ENCODE data around the gene AUTS2. TPM values are rescaled to one million over a fixed set of nuclear protein-coding genes. Genes with fewer than 3 reads are reported as not detected.

The AUTS2 gene
- total RNA-seq, 5 donors from 2014 or later (not counting 1 experiment from before 2014, with no cell fraction given), result 10.6 to 66.2 (median 37.6) TPM

DNA sequence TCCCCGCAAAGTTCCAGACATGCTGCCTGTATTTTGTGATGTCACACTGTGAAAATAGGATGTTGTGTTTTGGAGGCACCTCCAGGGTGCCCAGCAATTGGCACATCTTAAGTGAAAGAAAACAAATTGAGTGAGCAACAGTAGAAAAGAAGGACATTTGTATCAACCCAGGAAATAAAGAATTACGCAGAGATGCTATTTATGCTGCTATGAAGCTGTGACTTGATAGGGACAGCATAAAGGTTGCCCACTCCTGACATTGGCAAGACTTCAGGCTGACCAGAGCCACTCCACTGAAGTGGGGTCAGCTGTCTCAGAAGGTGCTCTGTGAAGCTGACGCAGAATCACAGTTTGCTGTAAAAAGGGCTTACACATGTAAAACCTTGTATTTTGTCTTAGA, 803.8 kb downstream of the AUTS2 start:
- H3K36me3 ChIP-seq (ENCODE audit: control insufficient read depth in 2 of 2, extremely low read depth in 1 of 2, insufficient read depth in 1 of 2, low read length in 1 of 2), result no peaks in the 10 kb centered on the region
- Mint-ChIP-seq H3K9me3 (peaks cover 0 to under 1% (median 0%) of the 10 kb centered on the region in 3 donors), H3K27ac (no peak overlapping the region), H3K4me3 (no peak overlapping the region), H3K36me3 (no peaks in the 10 kb centered on the region), H3K27me3 (peaks cover 0 to 5% of the 10 kb centered on the region in 2 donors), H3K4me1 (peaks cover 0 to 3% (median 0%) of the 10 kb centered on the region in 3 donors)
- H3K27me3 ChIP-seq (replicated peaks in 1 of 2; ENCODE audit: control insufficient read depth in 2 of 2, extremely low read depth in 1 of 2, insufficient read depth in 2 of 2, low read length in 1 of 2), result no peaks in the 10 kb centered on the region
- ATAC-seq (replicated peaks in 1 of 4) (no peak), DNase-seq (no peak)
- H3K9me3 ChIP-seq, result no peaks in the 10 kb centered on the region
- peaks cover 0 to 4% of the 10 kb centered on the region in 2 experiments for H3K4me1 ChIP-seq (ENCODE audit: control insufficient read depth in 1 of 2, extremely low read depth in 1 of 2, insufficient read depth in 2 of 2, low read length in 2 of 2)
- WGBS (ENCODE audit: insufficient coverage), result 95% methylated on average over 3 of the region's 3 CpGs
- ChIA-PET POLR2A (no interaction called here), CTCF (no interaction called here)
- H3K4me3 ChIP-seq (ENCODE audit: control insufficient read depth in 1 of 2, extremely low read depth in 1 of 2, low read length in 1 of 2), result no peak overlapping the region
- no peak overlapping the region for H3K27ac ChIP-seq (ENCODE audit: low read length)

DNA sequence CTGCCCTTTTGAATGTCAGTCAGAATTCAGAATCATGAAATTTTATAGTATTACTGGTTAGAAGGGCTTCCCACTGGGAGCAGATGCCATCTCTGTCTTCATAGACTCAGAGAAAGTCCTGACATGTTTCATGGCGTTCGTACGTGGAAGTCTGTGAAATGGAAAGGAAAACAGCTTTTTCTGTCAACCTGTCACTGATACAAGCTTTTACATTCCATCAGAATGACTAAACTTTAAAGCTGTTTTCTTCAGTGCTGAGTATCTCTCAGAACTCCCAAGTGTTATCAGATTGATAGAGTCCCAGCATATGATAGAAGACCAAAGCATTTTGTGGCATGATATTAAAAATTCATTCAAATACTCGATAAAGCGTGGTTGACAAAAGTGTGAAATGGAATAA, 807.0 kb downstream of the AUTS2 start:
- Mint-ChIP-seq H3K4me3 (no peak overlapping the region), H3K27me3 (peaks cover 0 to 5% of the 10 kb centered on the region in 2 donors), H3K9me3 (peaks cover 0 to 3% (median 0%) of the 10 kb centered on the region in 3 donors), H3K36me3 (no peaks in the 10 kb centered on the region), H3K27ac (no peak overlapping the region), H3K4me1 (peaks cover 0 to 3% (median 0%) of the 10 kb centered on the region in 3 donors)
- Histone ChIP-seq H3K36me3 (ENCODE audit: control insufficient read depth in 2 of 2, extremely low read depth in 1 of 2, insufficient read depth in 1 of 2, low read length in 1 of 2) (no peaks in the 10 kb centered on the region), H3K9me3 (no peaks in the 10 kb centered on the region), H3K27ac (ENCODE audit: low read length) (no peak overlapping the region), H3K4me3 (ENCODE audit: control insufficient read depth in 1 of 2, extremely low read depth in 1 of 2, low read length in 1 of 2) (no peak overlapping the region), H3K27me3 (replicated peaks in 1 of 2; ENCODE audit: control insufficient read depth in 2 of 2, extremely low read depth in 1 of 2, insufficient read depth in 2 of 2, low read length in 1 of 2) (no peaks in the 10 kb centered on the region), H3K4me1 (ENCODE audit: control insufficient read depth in 1 of 2, extremely low read depth in 1 of 2, insufficient read depth in 2 of 2, low read length in 2 of 2) (peaks cover 0 to 8% of the 10 kb centered on the region in 2 experiments)
- ATAC-seq (replicated peaks in 1 of 4), result no peak
- no CpG with 5 or more reads among the region's 5 CpGs for WGBS (ENCODE audit: insufficient coverage)
- CTCF ChIA-PET, result interaction anchor here in 1 of 2 donors (0.5 kb wide), 1 partner anchor 214 kb away, joined by 4 read pairs; no protein-coding TSS in a partner anchor
- no peak for DNase-seq
- POLR2A ChIA-PET, result interaction anchor here in 1 of 2 donors (0.6 kb wide), 1 partner anchor 42 kb away, joined by 7 read pairs; no protein-coding TSS in a partner anchor

DNA sequence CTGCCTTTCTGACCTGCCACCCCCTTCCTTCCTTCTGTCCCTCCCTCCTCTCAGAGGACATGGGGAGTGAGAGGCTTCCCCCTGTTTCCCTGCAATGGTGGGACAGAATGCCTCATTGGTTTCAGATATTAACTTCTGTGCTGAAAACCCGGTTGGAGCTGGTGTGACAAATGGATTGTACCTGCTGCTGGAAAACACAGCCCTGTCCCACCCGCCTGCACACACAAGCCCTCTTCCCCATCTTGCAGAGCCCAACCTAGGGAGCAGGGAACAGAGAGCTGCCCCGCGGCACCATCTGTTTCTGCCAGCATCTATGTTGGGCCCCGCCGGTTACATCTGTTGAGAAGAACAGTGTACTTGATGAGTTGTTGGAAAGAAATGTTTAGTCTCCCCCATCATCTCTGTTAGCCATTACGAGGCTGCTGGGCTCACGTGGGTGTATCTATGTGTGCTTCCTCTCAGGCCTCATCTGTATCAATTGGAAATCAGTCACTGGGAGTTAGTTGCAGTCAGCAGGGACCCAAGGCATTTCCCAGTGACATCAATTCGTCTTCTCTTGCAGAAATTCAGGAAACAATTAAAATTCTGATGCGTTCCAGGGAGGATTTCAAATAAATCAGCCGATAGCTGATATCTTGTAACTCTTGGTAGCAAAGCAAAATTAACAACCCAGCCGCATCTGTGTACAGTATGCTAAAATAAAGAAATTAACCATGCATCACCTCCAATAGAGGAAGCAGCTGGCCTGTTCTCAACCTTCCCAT, 808.1 kb downstream of the AUTS2 start:
- Histone ChIP-seq H3K36me3 (ENCODE audit: control insufficient read depth in 2 of 2, extremely low read depth in 1 of 2, insufficient read depth in 1 of 2, low read length in 1 of 2) (no peaks in the 10 kb centered on the region), H3K4me1 (ENCODE audit: control insufficient read depth in 1 of 2, extremely low read depth in 1 of 2, insufficient read depth in 2 of 2, low read length in 2 of 2) (peaks cover 0 to 8% of the 10 kb centered on the region in 2 experiments), H3K9me3 (no peaks in the 10 kb centered on the region), H3K27ac (ENCODE audit: low read length) (no peak overlapping the region), H3K27me3 (replicated peaks in 1 of 2; ENCODE audit: control insufficient read depth in 2 of 2, extremely low read depth in 1 of 2, insufficient read depth in 2 of 2, low read length in 1 of 2) (no peaks in the 10 kb centered on the region), H3K4me3 (ENCODE audit: control insufficient read depth in 1 of 2, extremely low read depth in 1 of 2, low read length in 1 of 2) (no peak overlapping the region)
- WGBS (ENCODE audit: insufficient coverage), result 66% methylated on average over 2 of the region's 12 CpGs
- H3K27me3 Mint-ChIP-seq, result peaks cover 0 to under 1% of the 10 kb centered on the region in 2 donors
- H3K4me3 Mint-ChIP-seq, result no peak overlapping the region
- H3K36me3 Mint-ChIP-seq, result no peaks in the 10 kb centered on the region
- ChIA-PET CTCF (no interaction called here), POLR2A (no interaction called here)
- ATAC-seq (replicated peaks in 1 of 4) (no peak), DNase-seq (no peak)
- no peak overlapping the region for H3K27ac Mint-ChIP-seq
- H3K4me1 Mint-ChIP-seq, result peaks cover 0 to 3% (median 0%) of the 10 kb centered on the region in 3 donors
- peaks cover 0 to 3% (median 0%) of the 10 kb centered on the region in 3 donors for H3K9me3 Mint-ChIP-seq

DNA sequence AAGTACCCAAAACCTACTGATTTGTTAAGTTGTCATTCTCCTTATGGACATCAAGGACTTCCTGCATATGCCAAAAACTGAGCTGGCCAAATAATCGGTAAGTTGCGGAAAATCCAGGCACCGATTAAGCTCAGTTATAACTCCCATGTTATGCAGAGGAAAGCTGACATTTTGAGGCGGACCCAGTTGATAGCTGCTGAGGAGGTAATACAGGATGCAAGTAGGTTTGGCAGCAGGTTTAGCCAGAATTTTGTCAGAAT, 808.6 kb downstream of the AUTS2 start:
- H3K27ac ChIP-seq (ENCODE audit: low read length), result no peak overlapping the region
- H3K27me3 Mint-ChIP-seq, result no peaks in the 10 kb centered on the region
- H3K27ac Mint-ChIP-seq, result no peak overlapping the region
- no peak overlapping the region for H3K4me3 Mint-ChIP-seq
- POLR2A ChIA-PET, result no interaction called here
- H3K4me1 ChIP-seq (ENCODE audit: control insufficient read depth in 1 of 2, extremely low read depth in 1 of 2, insufficient read depth in 2 of 2, low read length in 2 of 2), result peaks cover 0 to 8% of the 10 kb centered on the region in 2 experiments
- peaks cover 0 to 3% (median 0%) of the 10 kb centered on the region in 3 donors for H3K4me1 Mint-ChIP-seq
- H3K9me3 ChIP-seq, result no peaks in the 10 kb centered on the region
- CTCF ChIA-PET, result no interaction called here
- DNase-seq (no peak), ATAC-seq (replicated peaks in 1 of 4) (no peak)
- H3K9me3 Mint-ChIP-seq, result peaks cover 0 to 3% (median 0%) of the 10 kb centered on the region in 3 donors
- WGBS (ENCODE audit: insufficient coverage), result no CpG with 5 or more reads among the region's 4 CpGs
- H3K36me3 Mint-ChIP-seq, result no peaks in the 10 kb centered on the region
- no peak overlapping the region for H3K4me3 ChIP-seq (ENCODE audit: control insufficient read depth in 1 of 2, extremely low read depth in 1 of 2, low read length in 1 of 2)
- no peaks in the 10 kb centered on the region for H3K27me3 ChIP-seq (replicated peaks in 1 of 2; ENCODE audit: control insufficient read depth in 2 of 2, extremely low read depth in 1 of 2, insufficient read depth in 2 of 2, low read length in 1 of 2)
- H3K36me3 ChIP-seq (ENCODE audit: control insufficient read depth in 2 of 2, extremely low read depth in 1 of 2, insufficient read depth in 1 of 2, low read length in 1 of 2), result no peaks in the 10 kb centered on the region

DNA sequence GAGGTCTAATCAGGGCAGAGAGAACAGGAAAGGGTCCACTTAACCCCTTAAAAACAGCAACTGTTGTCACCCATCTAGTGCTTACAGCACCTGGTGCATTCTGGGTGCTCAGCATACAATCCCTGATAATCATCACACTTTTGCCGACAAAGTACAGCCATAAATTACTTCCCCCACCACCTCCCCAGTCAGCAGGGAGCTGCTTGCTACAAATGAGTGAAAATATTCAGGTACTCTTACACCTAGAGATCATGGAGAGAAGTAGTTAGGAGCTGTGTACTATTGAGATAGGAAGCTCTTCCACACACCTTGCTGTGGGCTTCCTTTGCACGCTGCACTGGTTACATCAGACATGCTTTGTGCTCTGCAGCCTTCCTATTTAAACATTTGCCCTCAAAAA, 810.2 kb downstream of the AUTS2 start:
- POLR2A ChIA-PET, result no interaction called here
- Histone ChIP-seq H3K9me3 (no peaks in the 10 kb centered on the region), H3K27ac (ENCODE audit: low read length) (no peak overlapping the region), H3K36me3 (ENCODE audit: control insufficient read depth in 2 of 2, extremely low read depth in 1 of 2, insufficient read depth in 1 of 2, low read length in 1 of 2) (no peaks in the 10 kb centered on the region), H3K4me1 (ENCODE audit: control insufficient read depth in 1 of 2, extremely low read depth in 1 of 2, insufficient read depth in 2 of 2, low read length in 2 of 2) (peaks cover 0 to 8% of the 10 kb centered on the region in 2 experiments), H3K27me3 (replicated peaks in 1 of 2; ENCODE audit: control insufficient read depth in 2 of 2, extremely low read depth in 1 of 2, insufficient read depth in 2 of 2, low read length in 1 of 2) (no peaks in the 10 kb centered on the region), H3K4me3 (ENCODE audit: control insufficient read depth in 1 of 2, extremely low read depth in 1 of 2, low read length in 1 of 2) (no peak overlapping the region)
- H3K4me1 Mint-ChIP-seq, result peaks cover 0 to 3% (median 0%) of the 10 kb centered on the region in 3 donors
- 43% methylated on average over 1 of the region's 2 CpGs for WGBS (ENCODE audit: insufficient coverage)
- DNase-seq (no peak), ATAC-seq (replicated peaks in 1 of 4) (no peak)
- H3K27me3 Mint-ChIP-seq, result no peaks in the 10 kb centered on the region
- no peaks in the 10 kb centered on the region for H3K36me3 Mint-ChIP-seq
- CTCF ChIA-PET, result no interaction called here
- no peak overlapping the region for H3K27ac Mint-ChIP-seq
- peaks cover 0 to 3% (median 0%) of the 10 kb centered on the region in 3 donors for H3K9me3 Mint-ChIP-seq
- no peak overlapping the region for H3K4me3 Mint-ChIP-seq

DNA sequence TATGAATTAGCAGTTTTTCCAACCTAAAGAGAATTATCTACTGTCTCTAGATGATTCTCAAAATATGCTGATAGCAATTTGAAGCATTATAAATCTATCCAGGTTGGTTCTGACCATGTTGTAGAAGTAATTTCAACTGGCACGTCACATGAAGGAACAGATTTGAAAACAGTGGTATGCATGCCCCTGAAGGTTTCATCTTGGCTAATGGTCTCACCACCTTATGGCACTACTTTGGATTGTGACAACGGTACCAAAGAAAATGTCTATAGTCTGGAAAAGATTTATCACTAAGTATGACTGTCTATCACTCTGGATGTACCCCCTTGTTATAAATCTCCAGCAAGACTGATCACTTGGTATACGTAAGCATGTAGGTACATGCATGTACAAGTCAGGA, 810.6 kb downstream of the AUTS2 start:
- POLR2A ChIA-PET, result no interaction called here
- no peaks in the 10 kb centered on the region for H3K27me3 ChIP-seq (replicated peaks in 1 of 2; ENCODE audit: control insufficient read depth in 2 of 2, extremely low read depth in 1 of 2, insufficient read depth in 2 of 2, low read length in 1 of 2)
- H3K9me3 Mint-ChIP-seq, result peaks cover 0 to 3% (median 0%) of the 10 kb centered on the region in 3 donors
- H3K27ac ChIP-seq (ENCODE audit: low read length), result no peak overlapping the region
- H3K9me3 ChIP-seq, result no peaks in the 10 kb centered on the region
- CTCF ChIA-PET, result no interaction called here
- no peak overlapping the region for H3K4me3 ChIP-seq (ENCODE audit: control insufficient read depth in 1 of 2, extremely low read depth in 1 of 2, low read length in 1 of 2)
- peaks cover 0 to 3% (median 0%) of the 10 kb centered on the region in 3 donors for H3K4me1 Mint-ChIP-seq
- peaks cover 0 to 8% of the 10 kb centered on the region in 2 experiments for H3K4me1 ChIP-seq (ENCODE audit: control insufficient read depth in 1 of 2, extremely low read depth in 1 of 2, insufficient read depth in 2 of 2, low read length in 2 of 2)
- H3K36me3 Mint-ChIP-seq, result no peaks in the 10 kb centered on the region
- H3K27ac Mint-ChIP-seq, result no peak overlapping the region
- DNase-seq (no peak), ATAC-seq (replicated peaks in 1 of 4) (no peak)
- WGBS (ENCODE audit: insufficient coverage), result 78% methylated on average over 1 of the region's 3 CpGs
- no peaks in the 10 kb centered on the region for H3K27me3 Mint-ChIP-seq
- no peaks in the 10 kb centered on the region for H3K36me3 ChIP-seq (ENCODE audit: control insufficient read depth in 2 of 2, extremely low read depth in 1 of 2, insufficient read depth in 1 of 2, low read length in 1 of 2)
- no peak overlapping the region for H3K4me3 Mint-ChIP-seq

All from T-cell (primary cell).